Measurements from ENCODE around the gene POGLUT2.

The POGLUT2 gene

DNA sequence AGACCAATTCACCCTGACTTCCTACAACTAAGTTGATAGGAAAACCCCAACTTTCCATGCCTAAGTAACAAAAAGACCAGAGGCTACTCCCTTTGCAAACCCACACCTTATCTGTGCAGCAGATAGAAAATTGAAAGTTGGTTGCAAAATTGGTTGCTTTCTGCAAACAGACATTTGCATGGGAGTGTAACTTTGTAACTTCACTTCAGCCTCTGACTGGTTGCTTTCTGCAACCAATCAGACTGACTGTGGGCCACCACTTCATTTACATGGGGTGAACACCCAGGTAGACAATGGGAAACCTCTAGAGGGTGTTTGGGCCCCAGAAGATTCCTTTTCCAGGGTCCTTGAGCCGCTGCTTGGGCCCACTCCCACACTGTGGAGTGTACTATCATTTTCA, 35.0 kb downstream of the POGLUT2 start:
- DNase-seq, result no peak

DNA sequence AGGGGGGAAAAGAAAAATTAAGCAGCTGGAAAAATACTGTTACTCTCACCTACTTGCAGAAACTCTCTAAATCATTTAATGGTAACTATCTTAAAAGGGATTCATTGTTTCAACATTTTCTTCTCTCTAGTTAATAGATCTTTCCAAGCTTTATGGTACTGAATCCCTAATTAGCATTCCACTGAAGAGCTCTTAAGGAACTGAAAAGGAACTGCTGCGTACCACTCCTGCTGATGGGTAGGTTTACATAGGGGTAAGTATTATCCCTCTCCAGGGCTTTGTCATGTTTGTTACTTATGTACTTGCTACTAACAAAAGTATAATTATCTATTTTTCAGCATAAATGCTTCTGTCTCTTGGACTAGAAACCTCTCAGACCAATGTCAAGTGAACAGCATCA, 37.7 kb downstream of the POGLUT2 start:
- no peak for DNase-seq

DNA sequence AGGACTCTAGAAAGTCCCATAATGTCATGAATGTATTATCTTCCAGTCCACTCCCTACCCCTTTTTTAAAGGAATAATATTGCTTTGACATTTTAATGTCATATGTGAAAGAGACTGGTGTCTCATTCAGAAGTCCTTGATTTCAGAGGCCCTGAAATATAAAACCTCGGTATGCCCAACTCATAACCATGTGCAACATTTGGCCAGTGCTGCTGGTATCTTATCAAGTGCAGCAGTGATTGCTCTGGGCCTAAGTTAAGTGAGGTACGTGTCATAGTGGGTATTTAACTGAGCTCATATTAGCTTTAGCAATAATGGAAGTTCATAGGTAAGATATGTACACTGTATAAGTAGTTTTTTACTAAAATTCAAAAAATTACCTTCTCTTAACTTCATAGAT, 39.9 kb downstream of the POGLUT2 start:
- DNase-seq, result no peak

DNA sequence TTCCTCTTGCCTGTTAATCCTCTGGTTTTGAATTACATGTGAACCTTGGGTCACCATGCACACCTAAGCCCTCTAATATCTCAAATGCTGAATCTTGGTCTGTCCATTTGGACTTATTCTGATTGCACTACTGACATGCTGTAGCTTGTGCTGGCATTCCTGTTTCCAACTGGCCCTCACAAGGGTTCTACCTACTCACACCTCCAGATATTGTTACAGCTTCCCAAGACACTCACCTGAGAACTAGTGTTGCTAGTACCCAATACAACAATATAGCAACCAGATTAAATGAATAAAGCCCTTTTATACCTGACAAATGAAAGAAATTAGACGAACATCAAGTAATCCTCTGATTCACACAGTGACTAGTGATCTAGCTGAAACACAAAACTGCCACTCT, 41.8 kb downstream of the POGLUT2 start:
- DNase-seq, result no peak

DNA sequence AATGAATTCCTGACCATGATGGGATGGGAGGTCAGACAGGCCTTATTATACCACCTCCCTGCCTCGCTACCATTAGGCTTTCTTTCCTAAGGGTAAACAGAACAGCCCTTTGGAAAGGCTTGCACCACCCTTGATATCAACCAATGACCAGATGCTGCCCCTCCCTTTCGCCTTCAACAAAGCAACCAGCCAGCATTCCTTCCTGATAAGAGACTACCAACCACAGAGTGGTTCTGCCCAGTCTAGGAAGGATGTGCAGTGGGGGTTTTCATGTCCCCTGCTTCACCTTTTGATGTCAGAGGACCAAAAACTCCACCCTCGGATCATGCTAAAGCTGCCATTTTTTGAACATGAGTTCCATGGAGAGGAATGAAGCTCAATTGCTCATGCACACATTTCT, 46.9 kb downstream of the POGLUT2 start:
- DNase-seq, result no peak

DNA sequence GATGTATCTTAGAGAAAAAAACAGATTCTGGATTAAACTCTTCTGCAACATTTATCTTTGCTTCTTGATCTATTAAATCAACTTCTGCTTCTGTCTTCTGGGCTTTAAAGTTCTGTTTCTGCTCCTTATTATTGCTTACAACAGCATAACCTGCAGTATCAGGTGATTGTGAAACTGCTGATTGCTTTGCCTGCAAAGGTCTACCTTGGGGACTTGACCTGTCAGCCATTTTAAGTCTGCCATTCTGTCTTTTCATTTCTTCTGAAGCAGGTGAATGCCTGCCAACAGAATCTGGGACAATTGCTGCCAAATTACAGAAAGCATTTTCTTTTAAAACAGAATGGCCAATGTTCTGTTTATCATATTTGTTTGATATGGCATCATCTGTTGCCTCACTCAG, 56.3 kb downstream of the POGLUT2 start:
- DNase-seq, result no peak

DNA sequence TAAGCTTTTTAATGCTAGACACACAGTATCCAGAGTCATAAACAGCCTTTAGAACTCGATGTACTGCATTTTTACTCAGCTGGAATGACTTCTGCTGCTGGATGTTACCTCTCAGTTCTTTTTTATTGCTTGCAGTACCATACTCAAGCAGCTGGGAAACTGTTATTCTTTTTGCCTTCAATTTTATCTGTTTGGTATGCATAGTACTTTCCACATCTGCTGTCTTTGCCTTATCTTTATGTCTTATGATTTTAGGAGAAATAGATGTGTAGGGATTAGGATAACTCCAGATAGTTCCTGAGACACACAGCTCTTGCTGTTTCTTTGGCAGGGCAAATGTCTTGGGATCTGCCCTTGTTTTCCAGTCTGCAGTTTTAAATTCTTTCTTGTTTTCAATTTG, 56.7 kb downstream of the POGLUT2 start:
- no peak for DNase-seq

All from central memory CD4-positive, alpha-beta T cell (primary cell).